ENCODE measurements around the gene NKX2-4.
"Not testable (repeated sequence)": the region's sequence is repeated elsewhere in the genome, so short reads cannot be mapped to it uniquely, and the experiment has no call there.

NKX2-4 gene

DNA sequence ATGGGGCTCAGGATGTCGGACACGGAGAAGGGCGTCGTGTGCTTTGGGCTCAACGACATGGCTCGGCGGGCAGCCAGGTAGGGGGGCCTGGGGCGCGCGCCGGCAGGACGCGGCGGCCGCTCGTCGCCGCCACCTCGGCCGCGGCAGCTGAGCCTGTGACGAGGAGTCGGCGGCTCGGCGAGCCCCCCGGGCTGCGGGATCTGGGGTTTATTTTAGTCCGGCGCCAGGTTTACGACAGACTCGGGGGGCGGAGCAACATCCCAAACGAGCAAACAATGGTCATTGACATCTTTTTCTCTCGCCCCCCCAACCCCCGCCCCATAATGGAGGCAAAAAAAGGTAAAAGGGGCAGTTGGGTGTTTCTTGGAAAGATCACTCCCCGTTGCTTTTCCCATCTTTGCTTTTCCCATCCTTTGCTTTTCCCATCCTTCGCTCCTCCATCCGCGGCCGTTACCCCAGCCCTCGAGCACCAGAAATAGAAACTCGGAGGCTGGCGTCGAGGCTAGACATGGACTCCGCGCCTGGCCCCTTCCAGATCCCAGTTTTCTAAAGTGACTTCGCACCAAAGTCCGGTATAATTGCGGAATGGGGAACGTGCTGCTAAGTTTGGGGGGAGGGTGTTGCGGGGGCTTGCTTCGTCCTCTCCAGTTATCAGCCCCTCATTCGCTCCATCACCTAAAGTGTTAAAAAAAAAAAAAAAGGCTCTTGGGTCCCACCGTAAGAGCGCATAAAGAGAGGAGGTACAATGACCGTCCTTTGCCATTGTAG is at the start of gene NKX2-4:
Gene NKX2-4 (minus strand): TSS at position 186 of the 768 bp plus-strand sequence. CDS start 127 bp downstream, at position 59.
- DNase-seq: no peak

DNA sequence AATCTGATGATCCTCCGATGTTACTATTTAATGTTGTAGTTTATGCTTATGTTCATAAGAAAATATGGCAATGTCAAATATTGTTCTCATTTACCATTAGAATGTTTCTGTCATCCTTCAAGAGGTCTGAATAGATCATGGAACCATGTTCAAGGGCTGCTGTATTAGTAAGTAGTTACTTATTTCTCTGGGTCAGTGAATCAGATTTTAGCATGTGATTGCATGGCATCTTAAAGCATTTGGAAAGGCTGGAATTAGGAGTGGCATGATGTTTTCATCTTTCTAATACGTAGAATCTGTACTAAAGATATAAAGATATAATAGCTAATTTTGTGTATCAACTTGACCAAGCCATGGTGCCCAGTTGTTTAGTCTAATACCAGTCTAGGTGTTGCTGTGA is 40.5 kb upstream of the NKX2-4 start:
- no peak for DNase-seq

DNA sequence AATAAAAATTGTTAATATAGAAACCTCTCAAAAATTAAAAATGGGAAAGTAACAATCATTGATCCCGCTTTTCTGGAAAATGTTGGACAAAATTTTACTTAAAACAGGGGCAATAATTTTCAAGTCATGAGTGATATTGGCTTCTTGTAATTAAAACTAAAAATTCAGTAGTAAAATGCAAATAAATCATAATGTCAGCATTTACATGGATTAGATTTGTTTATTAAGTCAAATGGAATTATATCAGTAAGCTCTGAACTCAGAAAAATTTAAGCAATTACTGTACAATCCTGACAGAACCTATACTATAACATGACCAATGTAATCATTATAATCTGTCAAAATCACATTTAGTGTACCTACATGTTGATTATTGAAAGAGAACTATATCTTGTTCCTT is 39.9 kb upstream of the NKX2-4 start:
- no peak for DNase-seq

DNA sequence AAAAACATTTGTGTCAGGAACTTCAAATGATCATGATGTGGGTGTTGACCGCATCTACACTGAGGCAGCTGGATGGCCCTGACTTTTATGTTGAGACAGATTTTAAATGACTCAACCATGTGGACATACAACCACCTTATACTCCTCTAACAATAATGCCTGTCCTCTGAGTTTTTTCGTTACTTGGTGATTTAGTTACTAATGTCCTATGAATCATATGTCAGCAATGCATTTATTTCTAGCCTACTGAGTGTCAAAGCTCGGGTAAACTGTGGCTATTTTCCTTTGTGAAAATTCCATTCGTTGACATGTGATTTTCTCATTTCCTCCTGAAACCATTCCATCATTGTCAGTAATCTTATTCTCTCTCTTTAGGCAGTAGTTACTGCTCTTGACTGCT is 38.9 kb upstream of the NKX2-4 start:
- DNase-seq: no peak

DNA sequence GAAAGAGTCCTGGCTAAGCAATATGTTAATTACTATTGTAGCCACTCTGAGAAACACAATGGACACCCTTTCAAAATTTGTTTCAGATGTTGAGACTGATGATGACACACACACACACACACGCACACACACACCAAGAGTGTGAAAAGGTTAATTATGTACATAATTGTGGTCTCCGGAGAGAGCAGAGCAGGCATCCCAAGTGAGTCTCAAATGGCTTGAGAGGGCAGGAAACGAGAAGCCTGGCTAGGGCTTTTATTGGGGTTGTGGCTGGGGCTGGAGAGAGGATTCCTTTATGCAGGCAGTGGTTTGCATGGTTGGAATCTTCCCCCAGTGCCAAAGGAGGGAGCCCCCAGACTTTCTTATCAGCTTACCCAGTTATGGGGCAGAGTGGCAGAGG is 38.2 kb upstream of the NKX2-4 start:
- DNase-seq: no peak

DNA sequence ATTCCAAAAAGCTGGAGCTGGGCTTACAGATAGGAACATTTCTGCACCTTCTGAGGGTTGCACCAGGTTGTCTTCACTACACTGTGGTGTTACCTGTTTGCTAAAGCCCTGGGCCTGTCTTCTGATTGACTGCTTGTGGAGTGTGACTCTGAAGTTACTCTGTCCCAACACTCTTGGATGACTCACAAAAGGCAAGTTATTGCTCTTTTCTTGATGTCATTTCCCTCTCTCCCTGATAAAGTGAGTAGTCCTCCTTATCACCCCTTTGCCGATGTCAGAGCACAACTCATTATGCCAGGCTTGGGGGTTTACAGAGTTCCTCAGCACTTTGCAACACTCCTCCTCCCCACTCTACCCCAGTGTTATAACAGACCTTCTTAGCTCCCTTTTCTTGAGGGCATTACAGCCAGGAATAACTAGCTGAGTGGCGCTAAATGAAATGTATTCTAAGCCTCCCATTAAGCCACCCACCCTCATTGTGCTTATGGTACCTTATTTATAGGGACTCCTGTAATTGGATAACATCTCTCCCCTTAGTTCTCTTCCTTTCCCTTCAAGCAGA is 36.1 kb upstream of the NKX2-4 start:
- no peak for DNase-seq

DNA sequence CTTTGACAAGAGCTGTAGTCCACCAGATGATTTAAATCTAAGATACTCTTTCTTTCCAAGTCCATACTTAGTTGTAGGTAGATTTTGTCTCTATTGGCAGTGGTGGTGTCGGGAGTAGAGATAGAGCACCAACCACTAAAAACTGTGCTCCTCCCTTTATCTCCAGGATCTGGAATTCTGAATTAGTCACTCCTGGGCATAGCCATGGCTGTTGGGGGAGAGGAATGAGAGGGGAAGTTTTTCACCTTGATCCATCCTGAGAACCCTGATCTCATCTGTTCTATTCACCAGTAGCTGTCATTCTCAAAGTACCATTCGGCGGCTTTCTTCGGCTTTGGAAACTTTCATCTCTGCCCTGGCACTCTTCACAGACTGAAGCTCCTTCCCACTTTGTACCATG is 35.6 kb upstream of the NKX2-4 start:
- no peak for DNase-seq

DNA sequence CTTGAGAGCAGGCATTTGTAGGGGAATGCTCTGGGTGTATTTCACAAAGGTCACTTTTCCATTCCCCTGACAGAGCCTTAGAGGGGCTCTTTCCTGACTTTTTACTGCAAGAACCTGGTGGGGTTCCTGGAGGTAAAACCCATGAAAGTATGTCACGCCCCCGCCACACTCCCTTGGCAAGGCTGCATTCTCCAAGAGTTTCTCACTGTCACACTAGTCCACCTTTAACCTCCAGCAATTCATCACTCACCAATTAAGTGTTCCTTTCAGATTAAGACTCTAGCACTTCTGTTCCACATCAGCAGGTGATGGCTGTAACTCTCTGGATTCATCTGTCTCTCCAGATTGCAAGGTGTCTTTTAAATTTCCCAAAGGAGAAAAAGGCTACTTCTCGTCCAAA is 32.7 kb upstream of the NKX2-4 start:
- no peak for DNase-seq

DNA sequence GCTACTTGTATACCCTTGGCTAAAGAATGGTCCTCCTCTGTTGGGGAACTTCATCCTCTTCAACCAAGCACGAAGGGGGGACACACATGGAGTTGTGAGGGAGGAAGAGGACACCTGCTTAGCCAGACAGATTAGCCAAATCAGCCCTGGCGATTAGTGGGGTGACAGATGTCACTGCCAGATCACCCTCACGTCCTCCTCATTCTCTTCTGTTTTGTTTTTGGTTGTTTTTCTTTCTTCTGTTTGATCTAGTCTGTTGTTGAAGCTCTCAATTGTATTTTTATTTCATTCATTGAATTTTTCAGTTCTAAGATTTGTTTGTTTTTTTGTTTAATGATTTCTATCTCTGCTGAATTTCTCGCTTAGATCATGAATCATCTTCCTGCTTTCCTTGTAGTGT is 27.5 kb upstream of the NKX2-4 start:
- DNase-seq: no peak

DNA sequence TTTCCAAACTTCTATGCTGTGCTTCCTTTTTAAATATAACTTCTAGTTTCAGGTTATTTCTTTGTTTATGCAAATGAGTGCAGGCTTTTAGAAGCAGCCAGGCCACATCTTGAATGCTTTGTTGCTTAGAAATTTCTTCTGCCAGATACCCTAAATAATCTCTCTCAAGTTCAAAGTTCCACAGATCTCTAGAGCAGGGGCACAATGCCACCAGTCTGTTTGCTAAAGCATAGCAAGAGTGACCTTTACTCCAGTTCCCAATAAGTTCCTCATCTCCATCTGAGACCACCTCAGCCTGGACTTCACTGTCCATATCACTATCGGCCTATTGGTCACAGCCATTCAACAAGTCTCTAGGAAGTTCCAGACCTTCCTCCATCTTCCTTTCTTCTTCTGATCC is 26.4 kb upstream of the NKX2-4 start:
- not testable (repeated sequence) for DNase-seq

DNA sequence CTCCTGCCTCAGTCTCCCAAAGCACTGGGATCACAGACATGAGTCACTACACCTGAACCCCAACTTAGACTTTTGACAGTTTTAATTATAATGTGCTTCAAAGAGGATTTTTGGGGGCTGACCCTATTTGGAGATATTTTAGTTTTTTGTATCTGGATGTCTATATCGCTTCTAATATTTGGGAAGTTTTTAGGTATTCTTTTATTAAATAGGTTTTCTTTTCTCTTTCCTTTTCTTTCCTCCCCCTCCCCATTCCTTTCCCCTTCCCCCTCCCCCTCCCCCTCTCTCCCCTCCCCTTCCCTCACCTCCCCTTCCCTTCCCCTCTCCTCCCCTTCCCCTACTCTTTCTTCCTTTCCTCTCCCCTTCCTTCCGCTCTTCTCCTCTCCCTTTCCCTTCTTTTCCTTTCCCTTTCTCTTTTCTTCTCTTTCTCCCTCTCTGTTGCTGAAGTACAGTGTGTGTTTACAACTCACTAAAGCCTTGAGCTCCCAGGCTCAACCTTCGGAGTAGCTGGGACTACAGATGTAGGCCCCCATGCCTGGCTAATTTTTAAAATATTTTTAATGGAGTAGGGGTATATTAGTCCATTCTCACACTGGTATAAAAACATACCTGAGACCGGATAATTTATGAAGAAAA is 24.4 kb upstream of the NKX2-4 start:
- DNase-seq: no peak

DNA sequence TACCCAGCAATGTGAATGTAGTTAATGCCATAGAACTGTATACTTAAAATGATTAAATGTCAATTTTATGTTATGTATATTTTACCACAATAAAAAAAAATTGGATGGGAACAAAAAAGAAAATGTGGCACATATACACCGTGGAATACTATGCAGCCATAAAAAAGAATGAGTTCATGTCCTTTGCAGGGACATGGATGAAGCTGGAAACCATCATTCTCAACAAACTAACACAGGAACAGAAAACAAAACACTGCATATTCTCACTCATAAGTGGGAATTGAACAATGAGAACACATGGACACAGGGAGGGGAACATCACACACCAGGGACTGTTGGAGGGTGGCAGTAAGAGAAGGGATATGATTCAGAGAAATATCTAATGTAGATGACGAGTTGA is 21.8 kb upstream of the NKX2-4 start:
- not testable (repeated sequence) for DNase-seq

DNA sequence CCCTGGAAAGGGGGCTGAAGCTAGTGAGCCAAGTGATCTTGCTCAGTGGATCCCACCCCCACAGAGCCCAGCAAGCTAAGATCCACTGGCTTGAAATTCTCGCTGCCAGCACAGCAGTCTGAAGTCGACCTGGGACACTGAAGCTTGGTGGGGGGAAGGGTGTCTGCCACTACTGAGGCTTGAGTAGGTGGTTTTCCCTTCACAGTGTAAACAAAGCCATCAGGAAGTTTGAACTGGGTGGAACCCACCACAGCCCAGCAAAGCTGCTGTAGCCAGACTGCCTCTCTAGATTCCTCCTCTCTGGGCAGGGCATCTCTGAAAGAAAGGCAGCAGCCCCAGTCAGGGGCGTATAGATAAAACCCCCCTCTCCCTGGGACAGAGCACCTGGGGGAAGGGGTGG is 16.7 kb upstream of the NKX2-4 start:
- DNase-seq: not testable (repeated sequence)

DNA sequence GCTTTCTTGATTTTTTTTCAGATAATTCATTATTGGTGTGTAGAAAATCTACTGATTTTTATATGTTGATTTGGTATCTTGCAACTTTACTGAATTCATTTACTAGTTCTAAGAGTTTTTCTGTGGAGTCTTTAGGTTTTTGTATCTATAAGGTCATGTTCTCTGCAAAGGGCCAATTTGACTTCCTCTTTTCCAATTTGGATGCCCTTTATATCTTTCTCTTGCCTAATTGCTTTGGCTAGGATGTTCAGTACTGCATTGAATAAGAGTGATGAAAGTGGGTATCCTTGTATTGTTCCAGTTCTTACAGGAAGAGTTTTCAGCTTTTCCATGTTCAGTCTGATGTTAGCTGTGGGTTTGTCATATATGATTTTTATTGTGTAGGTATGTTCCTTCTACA is 14.4 kb upstream of the NKX2-4 start:
- no peak for DNase-seq

DNA sequence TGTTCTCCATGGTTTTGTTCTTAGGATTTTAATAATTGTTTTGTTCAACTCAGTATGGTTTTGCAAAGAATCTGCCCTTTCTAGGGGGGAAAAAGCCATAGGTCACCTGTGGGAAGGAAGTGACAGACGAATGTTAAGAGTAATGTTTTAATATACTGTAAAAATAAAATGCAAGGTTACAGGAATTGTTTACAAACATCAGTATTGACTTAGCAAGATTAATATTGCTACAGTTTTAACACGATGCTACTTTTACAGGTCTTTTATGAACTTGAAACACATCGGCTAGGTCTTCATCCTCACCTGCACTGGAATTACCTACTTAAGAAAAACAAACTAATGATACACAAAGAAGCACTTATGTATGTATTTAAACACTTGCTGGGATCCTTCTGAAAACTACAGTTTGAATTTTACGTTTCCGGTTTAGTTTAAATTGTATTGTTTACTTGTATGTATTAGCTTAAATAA is 1.7 kb upstream of the NKX2-4 start:
- no peak for DNase-seq

DNA sequence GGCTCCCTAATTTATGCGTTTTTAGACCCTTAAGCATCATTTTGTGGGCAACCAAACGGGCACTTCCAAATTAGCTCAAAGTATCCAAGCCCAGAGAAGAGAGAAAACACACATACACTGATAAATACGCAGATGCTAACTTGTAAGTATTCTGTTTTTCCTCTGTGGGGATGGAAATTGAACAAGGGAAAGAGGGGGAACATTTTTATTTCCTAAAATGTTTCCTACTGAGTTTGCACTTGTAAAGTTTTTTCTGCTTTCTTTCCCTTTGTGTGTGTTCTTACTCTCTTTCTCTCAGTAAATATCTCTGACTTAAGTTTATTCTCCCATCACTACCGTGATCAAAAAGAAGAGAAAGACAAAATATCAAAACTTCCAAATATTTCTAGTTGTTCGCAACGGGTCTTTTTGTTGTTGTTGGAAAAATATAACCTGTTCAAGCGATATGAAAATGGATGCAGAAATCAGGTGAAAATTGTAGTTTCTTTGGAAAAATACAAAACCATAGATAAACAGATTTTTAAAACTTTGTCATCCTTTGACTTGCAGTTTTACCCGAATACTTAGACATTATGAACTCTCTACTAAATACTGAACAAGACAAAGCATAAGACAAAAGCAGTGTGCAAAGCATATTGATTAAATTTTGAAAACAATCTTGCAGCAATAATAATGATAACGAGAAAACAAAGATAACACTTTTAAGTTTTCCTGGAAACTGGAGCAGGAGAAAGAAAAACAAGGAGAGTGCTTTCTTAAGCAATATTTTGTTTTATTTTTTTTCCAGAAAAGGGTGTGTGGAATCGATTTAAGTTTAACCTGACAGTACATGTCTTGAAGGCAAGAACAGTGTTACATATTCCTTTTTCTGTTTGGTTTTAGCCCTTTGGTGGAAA is 1.0 kb upstream of the NKX2-4 start:
- DNase-seq: no peak

DNA sequence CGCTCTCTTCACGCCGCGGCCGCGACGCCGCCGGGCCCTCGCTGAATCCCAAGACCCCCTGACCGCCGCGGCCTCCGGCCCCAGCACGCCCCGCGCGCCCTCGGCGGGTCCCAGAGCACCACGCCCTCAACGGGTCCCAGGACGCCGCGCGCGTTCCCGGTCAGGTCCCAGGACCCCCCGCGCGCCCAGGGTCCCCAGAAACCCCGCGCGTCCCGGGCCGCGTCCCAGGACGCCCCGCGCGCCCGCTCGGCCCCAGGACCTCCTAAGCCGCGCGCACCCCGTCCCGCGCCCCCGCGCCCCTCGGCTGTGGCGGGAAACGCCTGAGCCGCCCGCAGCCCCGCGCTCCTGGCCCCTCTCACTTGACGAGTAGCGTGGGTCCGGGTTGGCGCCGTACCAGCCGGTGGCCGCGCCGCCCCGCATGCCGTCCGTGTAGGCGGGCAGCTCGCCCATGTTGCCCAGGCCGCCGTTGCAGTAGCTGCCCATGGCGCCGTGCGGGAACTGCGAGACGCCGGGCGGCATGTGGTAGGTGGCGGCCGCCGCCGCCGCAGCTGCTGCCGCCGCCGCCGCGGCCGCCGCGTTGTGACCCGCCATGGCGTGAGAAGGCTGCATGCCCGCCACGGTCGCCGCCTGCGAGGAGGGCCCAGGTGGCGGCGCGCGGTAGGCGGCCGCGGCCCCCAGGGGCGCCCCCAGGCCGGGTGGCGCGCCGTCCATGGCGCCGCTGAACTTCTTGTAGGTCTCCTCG is 556 bp downstream of the NKX2-4 start:
- DNase-seq: no peak

DNA sequence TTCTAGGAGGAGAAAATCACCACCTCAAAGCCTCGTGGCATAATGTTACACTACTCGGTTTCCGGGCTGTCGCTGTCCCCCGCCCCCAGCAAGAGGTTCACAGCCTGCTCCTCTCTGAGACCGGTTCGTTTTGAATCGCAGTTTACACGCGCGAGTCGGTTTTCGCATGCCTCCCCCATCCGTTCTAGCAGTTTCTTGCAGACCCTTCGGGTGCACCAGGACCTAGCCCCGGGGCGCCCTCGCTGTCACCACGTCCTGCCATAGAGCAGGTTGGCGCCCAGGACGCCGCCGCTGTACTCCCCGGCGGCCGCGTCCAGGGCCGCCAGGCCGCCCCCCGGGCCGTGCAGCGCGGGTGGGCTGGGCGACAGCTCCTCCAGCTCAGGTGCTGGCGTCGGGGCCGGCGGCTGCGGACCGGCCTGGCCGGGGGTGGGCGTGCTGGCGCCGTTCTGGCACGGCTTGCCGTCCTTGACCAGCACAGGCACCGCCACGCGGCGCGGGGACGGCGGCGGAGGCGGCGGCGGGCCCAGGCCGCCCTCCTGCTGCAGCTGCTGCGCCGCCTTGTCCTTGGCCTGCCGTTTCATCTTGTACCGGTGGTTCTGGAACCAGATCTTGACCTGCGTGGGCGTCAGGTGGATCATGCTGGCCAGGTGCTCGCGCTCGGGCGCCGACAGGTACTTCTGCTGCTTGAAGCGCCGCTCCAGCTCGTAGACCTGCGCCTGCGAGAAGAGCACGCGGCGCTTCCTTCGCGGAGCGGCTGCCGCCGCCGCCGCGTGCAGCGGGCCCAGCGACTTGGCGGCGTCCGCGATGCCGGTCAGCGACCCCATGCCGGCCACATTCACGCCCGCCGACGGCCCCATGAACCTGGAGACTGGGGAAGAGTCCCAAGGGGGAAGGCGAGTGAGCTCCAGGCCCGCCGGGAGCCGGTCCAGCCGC is 1.4 kb downstream of the NKX2-4 start:
- peak; percentile 42 to 45 for DNase-seq

DNA sequence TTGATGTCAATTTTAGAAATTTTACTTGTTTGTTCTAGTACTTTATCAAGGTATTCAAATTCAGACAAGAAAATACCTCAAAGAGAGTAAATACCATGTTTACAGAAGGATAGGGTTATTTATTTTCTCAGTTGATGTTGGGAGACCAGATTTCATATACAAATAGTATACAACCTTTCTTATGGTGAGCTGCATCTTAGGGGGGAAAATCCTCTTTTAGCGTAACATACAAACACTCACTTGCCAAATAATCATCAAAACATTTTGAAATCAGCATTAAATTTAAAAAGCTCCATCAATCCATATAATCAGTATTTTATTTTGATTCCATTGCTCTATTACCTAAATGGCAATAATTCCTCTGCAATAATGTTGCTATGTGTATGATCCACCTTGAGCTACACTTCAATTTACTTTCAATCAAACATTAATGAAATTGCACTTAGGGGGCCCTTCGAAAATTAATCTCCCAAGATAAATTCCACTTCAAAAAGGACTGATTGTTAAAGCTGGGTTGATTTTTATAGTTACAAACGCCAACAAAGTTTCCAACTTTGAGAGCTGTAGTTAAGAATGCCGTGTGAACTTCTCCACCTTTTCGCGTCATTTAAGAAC is 2.2 kb downstream of the NKX2-4 start:
- no peak for DNase-seq

DNA sequence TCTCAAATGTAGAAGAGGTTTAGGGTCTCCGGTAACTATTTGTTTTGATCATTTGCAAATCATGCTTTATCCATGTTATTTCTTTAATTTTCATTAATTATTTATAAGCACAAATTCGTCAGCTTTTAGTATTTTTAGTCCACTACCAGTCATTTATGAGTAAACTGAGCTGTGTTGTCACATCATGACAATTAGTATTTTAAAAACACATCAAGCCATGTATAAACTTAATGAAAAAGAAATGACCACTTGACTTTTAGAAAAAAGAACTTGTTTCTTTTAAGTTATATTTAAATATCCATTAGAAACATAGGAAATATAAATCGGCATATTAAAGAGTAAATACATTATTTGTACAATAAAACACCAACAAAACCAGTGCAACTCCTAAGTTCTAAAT is 2.8 kb downstream of the NKX2-4 start:
- DNase-seq: no peak
